Measurements from ENCODE around the gene RALGAPA2.
A peak's percentile ranks its signal among the peaks of the same experiment; 100 is the strongest.

The RALGAPA2 gene

DNA sequence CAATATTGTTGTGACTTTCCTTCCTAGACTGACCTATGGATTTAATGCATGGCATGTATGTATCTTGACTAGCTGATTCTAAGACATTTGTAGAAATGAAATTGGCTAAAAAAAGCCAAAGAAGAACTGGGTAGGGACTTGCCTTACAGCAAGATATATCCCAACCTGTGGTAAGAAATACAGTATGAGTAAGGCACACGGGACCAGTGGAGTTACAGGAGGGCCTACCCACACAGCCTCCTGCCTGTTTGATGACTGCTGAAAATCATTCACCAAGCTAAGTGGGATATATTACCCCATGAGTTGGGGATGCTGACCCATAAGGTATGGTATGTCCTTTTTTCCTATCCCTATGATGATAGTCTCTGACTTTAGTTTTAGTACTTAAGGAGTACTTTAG is 232.3 kb downstream of the RALGAPA2 start:
- no peak for DNase-seq (ENCODE audit: extremely low read depth in 1 of 2, low read depth in 1 of 2)

DNA sequence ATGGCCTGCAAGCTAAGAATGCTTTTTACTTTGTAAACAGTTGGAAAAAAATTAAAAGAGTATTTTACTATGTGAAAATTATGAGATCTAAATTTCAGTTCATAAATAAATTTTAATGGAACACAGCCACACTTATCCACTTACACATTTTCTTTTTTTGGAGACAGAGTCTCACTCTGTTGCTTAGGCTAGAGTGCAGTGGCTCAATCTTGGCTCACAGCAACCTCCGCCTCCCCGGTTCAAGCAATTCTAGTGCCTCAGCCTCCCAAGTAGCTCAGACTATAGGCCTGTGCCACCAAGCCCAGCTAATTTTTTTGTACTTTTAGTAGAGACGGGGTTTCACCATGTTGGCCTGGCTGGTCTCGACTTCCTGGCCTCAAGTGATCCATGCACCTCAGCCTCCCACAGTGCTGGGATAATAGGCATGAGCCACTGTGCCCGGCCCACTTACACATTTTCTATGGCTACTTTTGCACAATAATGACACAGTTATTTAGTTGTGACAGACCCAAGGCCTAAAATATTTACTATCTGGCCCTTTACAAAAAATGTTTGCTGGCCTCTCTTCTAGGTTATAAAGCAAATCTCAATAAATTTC is 234.9 kb downstream of the RALGAPA2 start:
- no peak for DNase-seq (ENCODE audit: extremely low read depth in 1 of 2, low read depth in 1 of 2)

DNA sequence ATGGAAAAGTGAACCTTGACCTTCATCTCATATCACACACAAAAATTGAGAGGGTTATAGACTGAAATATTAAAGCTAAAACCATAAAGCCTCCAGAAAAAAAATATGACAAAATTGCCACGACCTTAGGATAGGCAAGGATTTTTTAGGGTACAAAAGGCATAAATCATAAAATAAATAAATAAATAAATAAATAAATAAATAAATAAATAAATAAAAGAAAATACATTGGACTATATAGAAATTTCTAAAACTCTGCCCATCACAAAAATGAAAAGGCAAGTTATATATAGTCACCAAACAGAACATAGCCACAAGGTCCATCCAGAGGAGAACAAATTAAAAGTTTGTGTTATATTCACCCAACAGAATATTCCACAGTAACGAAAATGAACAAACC is 235.9 kb downstream of the RALGAPA2 start:
- DNase-seq (ENCODE audit: extremely low read depth in 1 of 2, low read depth in 1 of 2): no peak

DNA sequence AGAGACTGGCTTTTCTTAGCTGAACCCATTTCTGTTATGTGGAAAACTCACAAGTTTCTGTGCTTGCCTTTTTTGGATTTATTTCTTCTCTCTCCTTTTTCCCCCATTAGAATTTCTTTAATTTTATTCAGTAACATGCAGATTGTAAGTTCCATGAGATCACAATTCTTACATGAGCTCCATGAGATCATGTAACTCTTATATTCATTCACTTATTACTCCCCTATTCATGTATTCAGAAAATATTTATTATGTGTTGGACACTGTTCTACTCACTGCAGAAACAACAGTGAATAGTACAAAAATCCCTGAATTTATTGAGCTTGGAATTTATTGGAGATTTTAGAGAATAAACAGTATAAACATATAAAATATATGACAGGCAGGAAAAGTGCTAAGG is 238.8 kb downstream of the RALGAPA2 start:
- no peak for DNase-seq (ENCODE audit: extremely low read depth in 1 of 2, low read depth in 1 of 2)

DNA sequence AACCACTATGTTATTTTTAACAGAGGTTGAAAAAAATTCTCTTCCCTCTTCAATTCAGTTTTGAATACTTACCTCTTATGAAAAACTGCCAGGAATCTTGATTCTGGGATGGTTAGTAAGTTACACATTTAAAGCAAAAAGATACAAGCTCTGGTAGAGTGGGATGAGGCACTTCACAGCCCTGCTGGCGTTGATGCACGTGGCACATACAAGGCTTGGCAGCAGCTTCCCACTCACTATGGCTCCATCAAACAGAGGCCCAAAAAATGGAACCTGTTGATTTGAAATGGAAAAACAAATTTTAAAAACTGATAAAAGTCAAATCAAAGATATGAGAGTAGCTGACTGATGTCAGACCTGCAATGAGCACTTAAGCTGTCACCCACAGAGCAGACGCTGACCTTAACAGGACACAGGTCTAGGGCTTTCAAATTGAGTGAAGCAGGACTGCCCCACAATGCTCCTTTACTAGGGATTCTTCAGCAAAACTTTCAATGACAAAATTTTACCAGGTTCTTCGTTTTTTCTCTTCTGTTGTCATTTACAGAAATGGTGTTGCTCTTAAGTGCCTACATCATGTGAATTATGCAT is 239.7 kb downstream of the RALGAPA2 start:
- DNase-seq (ENCODE audit: extremely low read depth in 1 of 2, low read depth in 1 of 2): no peak

DNA sequence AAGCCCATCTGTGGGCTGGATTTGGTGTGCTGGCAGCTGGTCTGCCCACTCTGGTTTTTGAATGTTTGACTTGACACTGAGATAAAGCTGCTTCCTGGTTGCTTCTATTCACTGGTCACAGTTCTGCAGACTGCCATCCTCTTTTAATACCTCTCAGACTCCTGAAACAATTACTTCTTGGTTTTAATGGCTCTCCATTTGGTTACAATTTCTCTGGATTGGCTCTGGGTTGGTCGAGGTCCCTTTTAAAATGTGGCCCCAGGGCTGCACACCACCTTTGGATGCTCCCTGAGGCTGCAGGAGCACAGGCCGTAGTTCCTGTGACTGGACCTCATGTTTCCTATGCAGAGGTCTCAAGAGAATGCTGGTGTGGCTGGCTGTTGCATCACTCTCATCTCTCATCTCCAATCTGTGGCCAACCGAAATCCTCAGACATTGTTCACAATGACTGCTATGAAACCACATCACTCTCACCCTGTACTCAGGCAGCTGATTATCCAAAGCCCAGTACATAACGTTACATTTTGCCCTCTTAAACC is 246.0 kb downstream of the RALGAPA2 start:
- no peak for DNase-seq (ENCODE audit: extremely low read depth in 1 of 2, low read depth in 1 of 2)

DNA sequence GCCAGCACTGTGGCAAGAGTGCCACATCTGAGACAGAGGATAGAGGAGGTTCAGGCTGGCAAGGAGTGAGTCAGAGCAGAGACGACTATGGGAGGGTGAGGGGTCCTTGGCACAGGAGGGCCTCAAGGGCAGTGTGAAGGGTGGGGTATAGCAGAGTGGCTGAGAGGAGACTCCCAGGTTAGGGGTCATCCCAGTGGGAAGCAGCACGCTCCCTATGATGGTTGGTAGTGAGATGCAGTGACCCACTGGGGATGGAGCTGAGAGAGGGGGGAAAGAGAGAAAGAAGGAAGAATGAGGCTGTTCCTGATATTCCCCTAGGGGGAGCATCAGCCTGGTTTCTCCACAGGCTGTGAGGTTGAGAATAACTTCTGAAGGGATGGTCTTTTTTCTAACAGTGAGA is 247.2 kb downstream of the RALGAPA2 start:
- DNase-seq (ENCODE audit: extremely low read depth in 1 of 2, low read depth in 1 of 2): no peak

DNA sequence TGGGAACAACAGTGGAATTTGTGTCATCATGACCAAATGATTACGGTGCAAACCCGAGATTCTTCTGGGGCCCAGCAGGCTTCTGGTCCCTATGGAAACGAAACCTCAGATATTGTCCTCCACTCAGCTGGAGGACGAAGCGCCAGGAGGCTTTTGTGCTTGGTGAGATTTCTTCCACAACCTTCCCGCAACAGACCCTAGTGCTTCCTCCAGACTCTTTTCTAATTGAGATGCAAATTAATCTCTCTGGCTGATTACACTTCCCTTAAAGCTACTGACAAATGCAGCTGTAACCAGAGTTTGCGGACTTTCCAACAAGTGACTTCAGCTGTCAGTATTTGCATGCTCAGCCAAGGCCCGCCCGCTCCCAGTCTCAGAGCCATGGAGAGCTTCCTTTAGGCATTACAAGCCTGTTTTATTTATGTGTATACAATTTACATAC is 248.5 kb downstream of the RALGAPA2 start:
- DNase-seq (ENCODE audit: extremely low read depth in 1 of 2, low read depth in 1 of 2): no peak

DNA sequence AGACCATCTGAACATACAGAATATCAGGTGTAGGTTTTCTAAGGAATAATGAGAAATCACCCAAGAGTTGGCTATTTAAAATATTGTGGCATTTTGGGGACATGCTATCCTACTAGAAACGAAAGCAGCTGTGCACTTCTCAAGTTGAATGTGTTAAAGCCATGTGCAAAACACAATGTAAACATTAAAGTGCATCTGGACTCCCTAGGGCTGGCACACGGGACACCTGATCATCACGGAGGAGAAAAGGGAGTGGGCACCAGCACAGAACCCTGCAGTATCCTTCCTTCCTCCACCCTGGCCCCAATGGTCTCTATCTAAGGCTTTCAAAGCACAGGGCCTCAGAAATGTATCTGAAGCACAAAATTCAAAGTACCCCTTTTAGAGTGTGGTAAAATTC is 250.3 kb downstream of the RALGAPA2 start:
- DNase-seq (ENCODE audit: extremely low read depth in 1 of 2, low read depth in 1 of 2): no peak

DNA sequence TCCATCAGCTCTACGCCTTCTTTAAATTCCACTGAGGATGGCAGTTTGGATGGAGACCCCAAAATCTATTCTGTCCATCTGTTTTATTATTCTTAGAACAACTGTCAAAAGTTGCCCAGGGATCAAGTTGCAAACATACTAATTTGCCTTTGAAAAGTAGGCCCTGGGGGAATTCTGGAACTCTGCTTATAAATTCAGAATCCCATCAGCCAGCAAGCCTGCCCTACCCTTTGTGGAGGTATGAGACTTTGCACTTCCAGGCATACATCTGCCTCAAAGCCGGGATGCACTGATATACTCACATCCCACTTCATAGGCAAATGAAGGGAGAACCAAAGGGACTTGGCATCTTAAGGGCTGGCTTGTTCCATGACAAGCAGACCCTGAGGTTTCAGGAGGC is 250.9 kb downstream of the RALGAPA2 start:
- DNase-seq (ENCODE audit: extremely low read depth in 1 of 2, low read depth in 1 of 2): no peak

DNA sequence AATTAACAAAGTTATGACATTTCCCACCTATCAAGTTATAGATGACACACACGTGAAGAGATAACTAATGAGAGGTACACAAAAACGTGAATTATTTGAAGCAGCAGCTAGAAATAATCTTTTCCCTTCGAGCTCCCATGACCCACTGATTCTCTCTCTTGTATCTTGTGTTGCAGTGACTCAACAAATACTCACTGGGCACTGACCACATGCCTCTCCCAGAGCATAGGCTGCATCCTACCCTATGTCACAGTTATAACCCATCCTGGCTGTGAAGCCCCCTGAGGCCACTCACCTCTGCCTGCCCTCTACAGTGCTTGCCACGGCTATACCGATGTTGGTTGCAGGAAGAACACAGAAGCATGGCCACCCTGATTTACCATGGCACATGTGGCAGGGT is 252.7 kb downstream of the RALGAPA2 start:
- DNase-seq (ENCODE audit: extremely low read depth in 1 of 2, low read depth in 1 of 2): no peak

DNA sequence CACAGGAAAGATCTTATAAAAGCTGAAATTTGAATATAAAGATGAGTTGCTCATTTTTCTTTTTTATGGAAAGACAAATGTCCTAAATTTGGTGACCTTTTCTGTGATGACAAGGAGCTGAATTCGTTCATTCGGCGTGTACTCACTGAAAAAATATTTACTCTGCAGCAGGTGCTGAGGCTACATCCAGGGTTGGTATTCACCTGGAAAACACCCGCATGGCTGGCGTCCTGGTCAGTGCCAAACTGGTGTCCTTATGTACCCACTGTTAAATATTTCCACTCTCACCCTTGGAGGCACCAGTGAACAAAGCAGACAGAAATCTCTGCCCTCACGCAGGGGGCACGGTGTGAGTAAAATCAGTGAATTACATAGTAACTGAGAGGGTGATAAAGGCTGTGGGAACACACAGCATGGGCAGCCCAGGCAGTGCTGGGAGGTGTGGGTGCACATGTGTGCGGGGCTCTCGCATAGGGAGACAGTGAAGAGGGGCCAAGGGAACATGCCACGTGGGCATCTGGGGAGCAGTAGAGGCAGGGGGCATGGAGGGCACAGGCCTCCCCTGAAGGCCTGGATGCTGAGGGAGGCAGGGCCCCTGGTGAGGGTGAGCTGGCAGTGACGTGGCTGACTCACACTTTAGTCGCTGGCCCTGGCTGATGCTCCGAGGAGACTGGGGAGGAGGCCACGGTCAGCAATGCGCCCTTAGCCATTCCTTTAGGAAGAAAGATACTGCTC is 254.9 kb downstream of the RALGAPA2 start:
- no peak for DNase-seq (ENCODE audit: extremely low read depth in 1 of 2, low read depth in 1 of 2)

DNA sequence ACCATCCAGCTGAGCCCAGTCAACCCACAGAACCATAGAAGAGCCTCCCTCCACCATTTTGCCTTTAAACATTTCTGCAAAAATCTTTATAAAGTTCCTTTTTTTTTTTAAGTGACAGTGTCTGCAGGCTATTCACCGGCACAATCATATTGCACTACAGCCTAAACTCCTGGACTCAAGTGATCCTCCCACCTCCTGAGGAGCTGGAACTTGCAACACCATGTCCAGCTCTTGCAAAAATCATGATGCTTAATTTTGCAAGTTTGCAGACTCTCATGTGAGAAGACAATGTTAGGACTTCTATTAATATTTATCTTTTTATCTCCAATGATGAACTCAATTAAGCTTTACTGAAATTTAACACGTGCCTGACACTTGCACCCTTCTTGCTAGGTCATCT is 255.7 kb downstream of the RALGAPA2 start:
- no peak for DNase-seq (ENCODE audit: extremely low read depth in 1 of 2, low read depth in 1 of 2)

DNA sequence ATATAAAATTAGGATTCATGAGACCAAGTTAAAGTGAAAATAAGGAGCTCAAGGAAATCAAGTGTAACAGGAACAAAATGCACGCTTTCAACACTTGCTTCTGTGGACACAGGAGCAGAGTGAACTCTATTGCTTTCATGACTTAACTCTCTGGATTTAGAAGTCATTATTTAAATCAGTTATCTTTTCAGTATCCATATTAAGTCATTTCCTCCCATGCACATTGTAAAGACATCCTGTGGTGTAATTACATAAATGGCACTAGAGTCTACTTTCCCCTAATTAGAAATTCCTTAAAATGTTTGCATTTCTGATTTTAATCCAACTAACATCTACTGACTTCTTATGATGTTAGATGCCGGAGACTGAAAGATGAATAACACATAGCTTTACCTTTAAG is 256.5 kb downstream of the RALGAPA2 start:
- no peak for DNase-seq (ENCODE audit: extremely low read depth in 1 of 2, low read depth in 1 of 2)

DNA sequence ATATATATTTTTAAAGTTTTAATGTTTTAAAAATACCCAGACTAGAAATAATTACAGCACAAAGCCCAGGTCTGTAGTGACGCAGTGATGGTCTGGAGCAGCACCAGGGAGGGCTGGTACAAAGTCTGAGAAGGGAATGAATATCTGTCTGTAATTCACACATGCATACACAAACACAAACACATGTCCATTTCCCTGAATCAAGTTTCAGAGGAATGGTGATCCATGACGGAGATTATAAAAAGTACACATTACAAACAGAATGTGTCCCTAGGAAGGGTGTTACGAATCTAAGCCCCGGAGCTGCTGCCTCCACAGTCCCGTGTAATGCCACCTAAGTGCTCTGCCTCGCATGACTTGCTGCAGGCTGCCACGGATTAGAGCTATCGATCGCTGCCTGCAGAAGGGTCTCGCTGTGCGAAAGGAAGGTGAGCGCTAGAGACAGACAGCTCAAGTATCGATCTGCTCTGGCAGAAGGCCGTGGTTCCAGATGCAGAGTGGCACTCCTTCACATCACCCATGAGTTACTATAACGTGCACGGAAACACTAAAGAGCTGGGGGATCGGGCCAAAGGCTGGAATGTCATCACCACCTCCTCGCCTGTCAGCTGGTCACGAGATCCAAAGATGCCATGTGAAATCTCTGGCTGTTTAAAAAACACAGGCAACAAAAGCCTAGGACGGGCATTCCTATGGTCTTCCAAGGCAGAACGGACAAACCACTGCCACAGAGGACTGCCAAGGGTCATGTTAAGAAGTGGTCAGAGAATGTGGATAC is 257.4 kb downstream of the RALGAPA2 start:
- no peak for DNase-seq (ENCODE audit: extremely low read depth in 1 of 2, low read depth in 1 of 2)

DNA sequence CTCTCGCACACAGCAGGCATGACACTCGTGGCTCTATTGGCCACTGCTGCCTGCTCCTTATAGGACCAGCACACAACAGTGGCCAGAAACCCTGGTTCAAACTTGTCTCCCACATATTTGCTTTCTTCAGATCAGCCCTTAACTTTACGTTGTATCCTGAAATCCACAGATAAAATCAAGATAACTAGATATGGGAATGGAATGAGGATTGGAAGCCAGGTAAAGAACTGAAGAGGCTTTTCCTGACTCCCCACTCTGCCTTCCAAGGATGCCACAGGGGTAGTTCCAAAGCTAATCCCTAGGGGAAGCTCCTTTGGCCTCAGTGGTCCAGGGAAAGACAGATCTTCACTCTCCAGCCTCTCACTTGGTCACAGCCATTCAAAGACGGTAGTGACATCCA is 258.1 kb downstream of the RALGAPA2 start:
- DNase-seq (ENCODE audit: extremely low read depth in 1 of 2, low read depth in 1 of 2): no peak

DNA sequence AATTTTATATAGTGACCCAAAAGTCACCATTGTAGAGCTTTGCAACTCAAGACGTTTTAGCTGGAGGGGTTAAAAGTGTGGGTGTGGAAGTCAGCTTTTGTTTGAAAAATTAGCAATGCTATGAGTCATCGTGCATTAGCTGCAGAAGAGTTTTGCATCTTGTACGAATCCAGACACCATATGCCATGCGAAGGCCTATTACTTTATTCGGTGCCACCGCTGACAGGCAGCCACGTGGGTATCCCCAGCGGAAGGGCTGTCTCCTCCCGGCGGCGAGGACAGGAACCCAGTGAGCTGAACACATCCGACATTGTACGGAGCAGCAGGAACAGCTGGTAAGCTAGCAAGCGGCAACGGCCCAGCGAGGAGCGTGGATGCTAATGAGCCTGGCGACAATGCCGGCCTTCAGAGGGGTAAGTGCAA is 260.2 kb downstream of the RALGAPA2 start:
- DNase-seq (ENCODE audit: extremely low read depth in 1 of 2, low read depth in 1 of 2): peak in 1 of 2 donors; percentile 19

DNA sequence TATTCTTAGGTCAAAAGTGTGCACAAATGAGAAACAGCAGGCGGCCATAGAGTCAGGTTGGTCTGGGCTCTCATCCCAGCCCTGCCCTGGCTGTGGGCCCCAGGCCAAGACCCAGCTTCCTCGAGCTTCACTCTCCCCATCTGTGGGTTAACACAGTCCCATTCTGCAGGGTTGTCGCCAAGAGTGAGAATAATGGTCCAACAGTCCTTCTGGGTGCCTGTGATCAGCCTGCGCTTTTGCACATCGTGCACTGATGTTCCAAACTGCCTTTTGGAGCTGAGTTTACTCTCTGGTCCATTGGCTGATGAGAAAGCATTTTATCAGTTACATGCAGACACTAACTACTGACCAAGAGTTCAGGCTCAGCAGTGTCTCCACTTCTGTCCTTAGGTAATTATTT is 261.9 kb downstream of the RALGAPA2 start:
- no peak for DNase-seq (ENCODE audit: extremely low read depth in 1 of 2, low read depth in 1 of 2)

DNA sequence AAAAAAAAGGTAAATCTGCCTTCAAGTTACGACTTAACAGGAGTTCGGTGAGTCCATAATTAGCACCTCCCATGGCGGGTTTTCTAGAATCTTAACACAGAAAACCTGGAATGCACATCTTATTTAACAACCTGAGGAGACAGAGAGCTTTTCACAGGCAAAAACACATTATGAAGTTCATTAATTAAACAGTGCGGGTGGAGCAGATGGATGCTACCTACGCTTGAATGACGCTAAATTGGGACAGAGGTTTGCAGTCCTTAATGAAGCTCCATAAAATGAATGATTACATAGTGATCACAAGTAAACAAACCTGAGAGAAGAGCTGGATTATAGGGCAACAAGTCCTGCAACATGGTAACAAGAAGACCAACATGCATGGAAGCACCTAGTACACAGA is 263.6 kb downstream of the RALGAPA2 start:
- DNase-seq (ENCODE audit: extremely low read depth in 1 of 2, low read depth in 1 of 2): no peak

DNA sequence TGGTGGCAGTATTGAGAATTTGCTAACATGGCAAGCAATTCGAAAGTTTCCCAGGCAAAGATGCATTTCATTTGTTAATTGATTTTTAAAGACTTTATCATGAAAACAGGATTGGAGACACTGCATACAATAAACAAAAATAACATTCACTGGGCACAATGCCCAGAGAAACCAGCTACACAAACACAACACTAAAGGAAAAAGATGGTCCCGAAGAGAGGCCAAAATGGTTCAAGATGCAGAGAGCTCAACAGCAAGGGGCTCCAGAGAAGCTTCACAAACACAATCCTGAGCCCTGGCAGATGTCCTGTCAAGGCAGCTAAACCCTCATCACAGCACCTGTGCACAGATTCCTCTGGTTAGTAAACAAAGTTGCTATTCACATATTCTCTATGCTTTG is 265.2 kb downstream of the RALGAPA2 start:
- DNase-seq (ENCODE audit: extremely low read depth in 1 of 2, low read depth in 1 of 2): no peak

DNA sequence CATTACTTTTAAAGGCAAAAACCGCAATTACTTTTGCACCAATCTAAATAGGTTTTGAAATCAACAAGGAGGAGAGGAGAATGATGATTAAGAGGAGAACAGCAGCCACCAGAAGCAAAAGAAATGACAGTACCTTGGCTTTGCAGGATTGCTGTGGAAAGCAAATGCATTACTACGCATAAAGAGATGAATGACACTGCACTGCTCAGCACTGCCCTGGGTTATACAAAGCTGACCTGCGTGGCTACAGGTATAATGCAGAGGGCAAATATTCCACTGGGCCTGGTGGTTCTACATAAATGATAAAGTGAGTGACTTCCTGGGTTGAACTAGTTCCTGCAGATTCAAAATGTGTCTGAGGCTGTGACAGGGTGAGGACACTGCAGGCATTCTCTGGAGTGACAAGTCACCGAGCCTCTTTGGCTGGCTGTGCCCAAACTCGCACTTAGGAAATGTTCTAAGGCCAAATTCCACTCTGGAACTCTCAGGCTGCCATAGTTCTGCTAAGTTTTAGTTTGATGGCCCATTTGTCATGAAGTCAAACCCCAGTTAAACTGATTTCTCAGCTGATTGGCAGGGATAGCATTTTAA is 265.9 kb downstream of the RALGAPA2 start:
- DNase-seq (ENCODE audit: extremely low read depth in 1 of 2, low read depth in 1 of 2): no peak
